Measurements from ENCODE around the gene ARHGAP40. TPM values are rescaled to one million over a fixed set of nuclear protein-coding genes. Genes with fewer than 3 reads are reported as not detected.

The ARHGAP40 gene
- total and polyA plus RNA-seq, 9 of the 15 experiments (the other 6 are each of a cell fraction or from before 2014, with no cell fraction given): not detected

DNA sequence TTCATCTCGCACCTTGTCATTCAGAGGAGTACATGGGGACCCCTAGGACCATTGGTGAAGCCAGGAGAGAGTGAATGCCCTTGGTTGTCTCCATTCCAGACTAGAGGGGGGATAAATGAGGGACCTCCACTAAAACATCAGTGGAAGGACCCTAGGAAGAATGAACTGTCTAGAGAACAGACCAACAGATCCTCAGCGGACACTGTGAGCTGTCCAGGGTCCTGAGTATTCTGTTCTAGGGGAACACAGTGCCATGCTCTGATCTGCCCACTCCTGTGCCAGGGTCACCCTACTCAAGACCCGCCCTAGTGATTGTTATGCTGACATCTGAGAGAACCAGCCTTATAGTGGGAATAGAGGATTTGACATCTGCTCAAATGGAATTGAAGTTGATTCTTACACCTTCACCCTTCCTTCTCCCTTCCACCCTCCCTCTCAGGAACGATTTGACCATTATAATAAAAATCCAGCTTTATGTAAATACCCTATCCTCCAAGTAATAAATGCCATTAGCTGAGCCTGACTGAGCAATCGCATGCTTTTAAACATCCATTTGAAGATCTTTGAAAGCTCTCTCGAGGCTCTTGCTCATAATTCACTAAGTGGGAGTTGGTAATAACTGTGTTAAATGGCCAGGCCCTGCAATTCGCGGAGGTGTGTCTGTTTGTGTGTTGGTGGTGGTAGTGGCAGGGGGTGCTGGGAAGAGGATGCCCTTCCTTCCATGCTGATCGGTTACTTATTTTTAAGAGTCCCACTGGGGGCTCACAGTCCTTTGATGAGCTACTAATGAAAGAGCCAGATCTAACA is 79.1 kb downstream of the ARHGAP40 start (continued):
- TF ChIP-seq RBM34 (IDR thresholded peaks at IDR 0.05; ENCODE audit: borderline replicate concordance, insufficient read depth, low read length): no peak
- TF ChIP-seq SRSF3 (IDR thresholded peaks at IDR 0.05; ENCODE audit: insufficient read depth, low read length): no peak

DNA sequence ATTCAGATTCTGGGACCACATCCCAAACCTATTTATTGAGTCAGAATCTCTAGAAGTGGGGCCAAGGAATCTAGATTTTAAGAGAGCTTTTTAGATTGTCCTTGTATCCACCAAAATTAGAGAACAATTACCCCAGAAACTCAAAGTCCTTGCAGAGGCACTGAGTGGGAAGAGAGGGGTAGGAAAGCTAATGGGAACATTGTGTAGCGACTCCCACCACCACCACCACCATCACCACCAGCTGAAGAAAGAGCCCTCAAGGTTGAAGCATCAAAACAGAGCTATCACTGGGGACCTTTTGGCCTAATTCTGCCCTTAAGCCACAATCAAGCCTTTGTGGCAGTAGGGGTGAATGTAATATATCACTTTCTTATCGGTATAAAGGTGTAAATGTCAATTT is 83.7 kb downstream of the ARHGAP40 start:
- H3K27me3 ChIP-seq (ENCODE audit: control insufficient read depth in 2 of 2, insufficient read depth in 2 of 2, low read length in 2 of 2): no peaks in the 10 kb centered on the region; a peak in 1 of 5 replicates
- H3K9me3 ChIP-seq (replicated peaks; ENCODE audit: control insufficient read depth, insufficient read depth, low read depth, low read length): no peaks in the 10 kb centered on the region
- no peak overlapping the region for H3K9ac ChIP-seq (ENCODE audit: insufficient read depth in 1 of 2, low read depth in 2 of 2, low read length in 2 of 2)
- FAIRE-seq (no peak), DNase-seq (ENCODE audit: extremely low read depth in 1 of 4, low spot score in 3 of 4) (no peak), ATAC-seq (no peak)
- 2% methylated on average over 2 of the region's 2 CpGs for WGBS (ENCODE audit: insufficient coverage, low coverage, missing lambda C conversion rate)
- H3K4me2 ChIP-seq (ENCODE audit: insufficient read depth, low read length): no peak overlapping the region
- H3K27ac ChIP-seq (ENCODE audit: extremely low read depth, low read depth, low read length): no peak overlapping the region
- no peak for TF ChIP-seq ZNF165 (CRISPR knock-in tag; IDR thresholded peaks at IDR 0.05; ENCODE audit: borderline replicate concordance)
- no peak for TF ChIP-seq MAFF (IDR thresholded peaks at IDR 0.05; ENCODE audit: low read length)
- no peak for TF ChIP-seq ZNF766 (CRISPR knock-in tag; conservative IDR thresholded peaks at IDR 0.05)
- TF ChIP-seq ZNF282 (CRISPR knock-in tag; IDR thresholded peaks at IDR 0.05): no peak
- TF ChIP-seq, protein P1, sequence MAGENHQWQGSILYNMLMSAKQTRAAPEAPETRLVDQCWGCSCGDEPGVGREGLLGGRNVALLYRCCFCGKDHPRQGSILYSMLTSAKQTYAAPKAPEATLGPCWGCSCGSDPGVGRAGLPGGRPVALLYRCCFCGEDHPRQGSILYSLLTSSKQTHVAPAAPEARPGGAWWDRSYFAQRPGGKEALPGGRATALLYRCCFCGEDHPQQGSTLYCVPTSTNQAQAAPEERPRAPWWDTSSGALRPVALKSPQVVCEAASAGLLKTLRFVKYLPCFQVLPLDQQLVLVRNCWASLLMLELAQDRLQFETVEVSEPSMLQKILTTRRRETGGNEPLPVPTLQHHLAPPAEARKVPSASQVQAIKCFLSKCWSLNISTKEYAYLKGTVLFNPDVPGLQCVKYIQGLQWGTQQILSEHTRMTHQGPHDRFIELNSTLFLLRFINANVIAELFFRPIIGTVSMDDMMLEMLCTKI (IDR thresholded peaks at IDR 0.05; ENCODE audit: partially characterized antibody): no peak
- TF ChIP-seq, protein P2, sequence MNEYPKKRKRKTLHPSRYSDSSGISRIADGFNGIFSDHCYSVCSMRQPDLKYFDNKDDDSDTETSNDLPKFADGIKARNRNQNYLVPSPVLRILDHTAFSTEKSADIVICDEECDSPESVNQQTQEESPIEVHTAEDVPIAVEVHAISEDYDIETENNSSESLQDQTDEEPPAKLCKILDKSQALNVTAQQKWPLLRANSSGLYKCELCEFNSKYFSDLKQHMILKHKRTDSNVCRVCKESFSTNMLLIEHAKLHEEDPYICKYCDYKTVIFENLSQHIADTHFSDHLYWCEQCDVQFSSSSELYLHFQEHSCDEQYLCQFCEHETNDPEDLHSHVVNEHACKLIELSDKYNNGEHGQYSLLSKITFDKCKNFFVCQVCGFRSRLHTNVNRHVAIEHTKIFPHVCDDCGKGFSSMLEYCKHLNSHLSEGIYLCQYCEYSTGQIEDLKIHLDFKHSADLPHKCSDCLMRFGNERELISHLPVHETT (CRISPR knock-in tag; conservative IDR thresholded peaks at IDR 0.05 in 1 of 2, IDR thresholded peaks at IDR 0.05 in 1 of 2): no peak
- TF ChIP-seq ATF1 (CRISPR knock-in tag; IDR thresholded peaks at IDR 0.05): no peak
- TF ChIP-seq ATF1 (tag; IDR thresholded peaks at IDR 0.05): no peak
- no peaks in the 10 kb centered on the region for H3K4me1 ChIP-seq (replicated peaks in 1 of 2; ENCODE audit: control insufficient read depth in 2 of 2, insufficient read depth in 2 of 2, low read length in 2 of 2)
- H3K4me3 ChIP-seq: no peak overlapping the region
- intact Hi-C loops (cut with micrococcal nuclease) (no loop called here), in situ Hi-C loops (cut with MboI) (no loop called here)
- H4K20me1 ChIP-seq (replicated peaks; ENCODE audit: control insufficient read depth, insufficient read depth, low read length): no peaks in the 10 kb centered on the region
- H3K36me3 ChIP-seq (ENCODE audit: control insufficient read depth, insufficient read depth, low read length): no peaks in the 10 kb centered on the region
- H2AFZ ChIP-seq (ENCODE audit: low read depth, low read length): no peak overlapping the region
- H3K79me2 ChIP-seq (ENCODE audit: control insufficient read depth, insufficient read depth, low read length): no peaks in the 10 kb centered on the region
- no TSS peak for BruUV-seq (replicated peaks)
- CTCF ChIA-PET (ENCODE audit: low intra/inter-chr PET ratio): no interaction called here
- no peaks in the 10 kb centered on the region for H3K9me1 ChIP-seq (ENCODE audit: control insufficient read depth, insufficient read depth, low read length)
- POLR2A ChIA-PET: interaction anchor here (0.6 to 1.2 kb wide), 3 partner anchors 13 to 128 kb away, joined by 3 read pairs; no protein-coding TSS in a partner anchor

Measured in K562 (cell line).